WTC11 (cell line): ENCODE measurements around the gene EIF3K. TPM values are rescaled to one million over a fixed set of nuclear protein-coding genes. Genes with fewer than 3 reads are reported as not detected.

ENCODE experiments used
- ATAC-seq: fragments of 200-7000 bp; cut with Tn5 transposase; 2 replicates; pipeline ENCODE4 v1.10.0; 2021; ENCODE audit warnings: mild to moderate bottlenecking, moderate library complexity
- CTCF ChIA-PET: fragments of 300-600 bp; sonication (Branson Sonifier 250); formaldehyde crosslinking; loops from one replicate; lab custom pipeline; 2021; ENCODE audit warnings: antibody characterized with exemption; lab: Charles Lee
- POLR2A ChIA-PET: fragments of 350-600 bp; sonication (Branson Sonifier 250); formaldehyde crosslinking; loops from one replicate; lab custom pipeline; 2021; ENCODE audit warnings: antibody characterized with exemption; lab: Charles Lee
- DNase-seq: peaks from one replicate; pipeline ENCODE4 v3.0.0; 2021; ENCODE audit warnings: low spot score
- H3K27ac Mint-ChIP-seq: 2 replicates; pipeline ENCODE4 v1.8.0; 2021; ENCODE audit warnings: mixed read lengths
- H3K27me3 Mint-ChIP-seq: 2 replicates; pipeline ENCODE4 v1.8.0; 2021; ENCODE audit warnings: low read depth, mild to moderate bottlenecking, moderate library complexity, mixed read lengths
- H3K36me3 Mint-ChIP-seq: 2 replicates; pipeline ENCODE4 v1.8.0; 2021; ENCODE audit warnings: mixed read lengths
- H3K4me1 Mint-ChIP-seq: 2 replicates; pipeline ENCODE4 v1.8.0; 2022; ENCODE audit warnings: mixed read lengths
- H3K4me3 Mint-ChIP-seq: 2 replicates; pipeline ENCODE4 v1.8.0; 2021; ENCODE audit warnings: mild to moderate bottlenecking, moderate library complexity, mixed read lengths
- H3K9me3 Mint-ChIP-seq: 2 replicates; pipeline ENCODE4 v1.8.0; 2021; ENCODE audit warnings: mixed read lengths
- AR ChIP-seq: fragments of 250-450 bp; sonication (Bioruptor Pico); IDR thresholded peaks from 2 replicates; pipeline ENCODE4 v1.9.0; 2021; ENCODE audit warnings: mild to moderate bottlenecking
- ATF1 ChIP-seq: sonication (generic); formaldehyde crosslinking; IDR thresholded peaks from 2 replicates; pipeline ENCODE4 v1.8.1; 2023; ENCODE audit warnings: mild to moderate bottlenecking, moderate library complexity, missing genetic modification reagents
- ATF6 ChIP-seq: sonication (generic); formaldehyde crosslinking; IDR thresholded peaks from 2 replicates; pipeline ENCODE4 v1.8.1; 2023; ENCODE audit warnings: mild to moderate bottlenecking, missing genetic modification reagents
- CREB1 ChIP-seq: sonication (generic); formaldehyde crosslinking; IDR thresholded peaks from 2 replicates; pipeline ENCODE4 v1.8.0; 2023; ENCODE audit warnings: mild to moderate bottlenecking, missing genetic modification reagents
- ESRRA ChIP-seq: sonication (generic); formaldehyde crosslinking; IDR thresholded peaks from 2 replicates; pipeline ENCODE4 v1.8.1; 2022; ENCODE audit warnings: mild to moderate bottlenecking, missing genetic modification reagents, borderline replicate concordance
- ETV6 ChIP-seq: sonication (generic); formaldehyde crosslinking; IDR thresholded peaks from 2 replicates; pipeline ENCODE4 v1.8.1; 2022; ENCODE audit warnings: mild to moderate bottlenecking, missing genetic modification reagents
- JUN ChIP-seq: sonication (generic); formaldehyde crosslinking; IDR thresholded peaks from 2 replicates; pipeline ENCODE4 v1.8.0; 2023; ENCODE audit warnings: mild to moderate bottlenecking, missing genetic modification reagents
- KAT7 ChIP-seq: sonication (generic); formaldehyde crosslinking; IDR thresholded peaks from 2 replicates; pipeline ENCODE4 v1.8.1; 2023; ENCODE audit warnings: missing genetic modification reagents, mild to moderate bottlenecking, borderline replicate concordance
- MLX ChIP-seq: sonication (generic); formaldehyde crosslinking; IDR thresholded peaks from 2 replicates; pipeline ENCODE4 v1.8.1; 2023; ENCODE audit warnings: mild to moderate bottlenecking, missing genetic modification reagents, moderate library complexity
- NFATC4 ChIP-seq: fragments of 250-450 bp; sonication (Bioruptor Pico); IDR thresholded peaks from 2 replicates; pipeline ENCODE4 v1.9.0; 2021; ENCODE audit warnings: mild to moderate bottlenecking
- OVOL2 ChIP-seq: fragments of 250-450 bp; sonication (Bioruptor Pico); IDR thresholded peaks from 2 replicates; pipeline ENCODE4 v1.9.0; 2021; ENCODE audit warnings: mild to moderate bottlenecking, borderline replicate concordance
- PRRX2 ChIP-seq: fragments of 250-450 bp; sonication (Bioruptor Pico); IDR thresholded peaks from 2 replicates; pipeline ENCODE4 v1.8.0; 2021; ENCODE audit warnings: mild to moderate bottlenecking
- RELA ChIP-seq: sonication (generic); formaldehyde crosslinking; IDR thresholded peaks from 2 replicates; pipeline ENCODE4 v1.8.1; 2022; ENCODE audit warnings: missing genetic modification reagents, mild to moderate bottlenecking, borderline replicate concordance
- SMAD4 ChIP-seq: sonication (generic); formaldehyde crosslinking; IDR thresholded peaks from 2 replicates; pipeline ENCODE4 v1.8.0; 2022; ENCODE audit warnings: mild to moderate bottlenecking, missing genetic modification reagents
- SP1 ChIP-seq: sonication (generic); formaldehyde crosslinking; conservative IDR thresholded peaks from 2 replicates; pipeline ENCODE4 v1.8.1; 2022; ENCODE audit warnings: missing genetic modification reagents
- TCF7 ChIP-seq: sonication (generic); formaldehyde crosslinking; IDR thresholded peaks from 2 replicates; pipeline ENCODE4 v1.8.0; 2022; ENCODE audit warnings: mild to moderate bottlenecking, low read depth, missing genetic modification reagents, moderate library complexity
- ZNF263 ChIP-seq: sonication (generic); formaldehyde crosslinking; IDR thresholded peaks from 2 replicates; pipeline ENCODE4 v1.8.1; 2022; ENCODE audit warnings: low read depth, mild to moderate bottlenecking, moderate library complexity, missing genetic modification reagents
- ZNF317 ChIP-seq: sonication (generic); formaldehyde crosslinking; IDR thresholded peaks from 2 replicates; pipeline ENCODE4 v1.8.1; 2023; ENCODE audit warnings: low read depth, mild to moderate bottlenecking, moderate library complexity, missing genetic modification reagents, borderline replicate concordance
- ZNF423 ChIP-seq: fragments of 250-450 bp; sonication (Bioruptor Pico); IDR thresholded peaks from 2 replicates; pipeline ENCODE4 v2.1.2; 2022; ENCODE audit warnings: mild to moderate bottlenecking, moderate library complexity
- ZNF671 ChIP-seq: fragments of 250-450 bp; sonication (Bioruptor Pico); IDR thresholded peaks from 2 replicates; pipeline ENCODE4 v1.8.0; 2021; ENCODE audit warnings: mild to moderate bottlenecking
- total RNA-seq: library from RNA; stranded (reverse); gene quantifications from 3 replicates; pipeline ENCODE4 v1.2.3, GENCODE V29; 2021
- TF ChIP-seq, protein P1 (sequence below): sonication (generic); formaldehyde crosslinking; IDR thresholded peaks from 2 replicates; pipeline ENCODE4 v1.8.0; 2022; ENCODE audit warnings: missing genetic modification reagents
- TF ChIP-seq, protein P2 (sequence below): fragments of 250-450 bp; sonication (Bioruptor Pico); IDR thresholded peaks from 2 replicates; pipeline ENCODE4 v1.9.0; 2021; ENCODE audit warnings: mild to moderate bottlenecking, borderline replicate concordance

Gene EIF3K
- total RNA-seq, 1 experiment from 2014 or later: 416 TPM

DNA sequence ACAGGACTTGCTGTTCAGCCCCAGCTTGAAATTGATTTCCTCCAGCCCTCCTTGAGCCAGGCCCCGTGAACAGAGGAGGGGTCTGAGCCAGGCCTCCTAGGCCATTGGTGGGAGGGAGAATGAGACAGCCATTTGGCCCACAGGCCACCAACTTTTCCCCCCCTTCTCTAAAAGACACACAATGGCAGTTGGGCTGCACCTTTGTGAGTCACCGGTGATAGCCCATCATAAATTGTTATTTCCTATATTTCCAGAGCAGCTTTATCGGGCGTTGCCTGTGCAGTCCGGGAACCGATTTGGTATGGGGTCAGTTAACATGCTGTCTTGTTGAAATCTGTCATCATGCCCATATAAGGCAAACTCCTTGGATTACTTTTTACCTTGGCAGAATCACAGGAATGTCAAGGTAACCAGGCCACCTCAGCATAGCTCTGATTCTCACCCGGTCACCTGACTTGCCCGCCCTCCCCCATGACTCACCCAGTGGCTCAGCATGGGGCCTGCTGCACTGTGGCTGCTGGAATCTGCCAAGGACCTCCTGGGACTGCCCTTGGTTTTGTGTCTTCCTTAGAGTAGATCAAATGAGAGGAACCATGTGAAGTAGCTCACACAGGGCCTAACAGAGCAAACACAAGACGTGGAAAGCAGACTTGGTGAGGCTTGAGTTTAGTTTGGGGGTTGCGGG, 64.5 kb downstream of the EIF3K start (continued):
- no peak for TF ChIP-seq TCF7
- TF ChIP-seq RELA: no peak
- TF ChIP-seq ATF1: no peak
- no peak for TF ChIP-seq ZNF317 (CRISPR knock-in tag)
- no peak for TF ChIP-seq NFATC4 (CRISPR knock-in tag)
- no peak for TF ChIP-seq OVOL2 (CRISPR knock-in tag)
- TF ChIP-seq KAT7 (CRISPR knock-in tag): no peak
- no peak for TF ChIP-seq MLX (CRISPR knock-in tag)
- TF ChIP-seq JUN (CRISPR knock-in tag): 0 out of 2 replicates have a peak, but pooled peaks have one; percentile 26
- TF ChIP-seq ZNF263 (CRISPR knock-in tag): no peak
- no peak for TF ChIP-seq CREB1 (CRISPR knock-in tag)
- TF ChIP-seq ZNF671 (CRISPR knock-in tag): no peak
- peak; percentile 83 for TF ChIP-seq ZNF423 (CRISPR knock-in tag)
- TF ChIP-seq ATF6 (CRISPR knock-in tag): no peak
- TF ChIP-seq, all 79 proteins: peak for 8

GRCh38 chr19:38684078-38684861, 65.3 kb downstream of the EIF3K start:
- Mint-ChIP-seq H3K27me3 (no peaks in the 10 kb centered on the region), H3K4me3 (no peak overlapping the region), H3K9me3 (peaks cover 9% of the 10 kb centered on the region), H3K36me3 (peaks cover 31% of the 10 kb centered on the region), H3K4me1 (peaks cover 82% of the 10 kb centered on the region), H3K27ac (peak overlapping the region; percentile 99)
- ChIA-PET POLR2A (interaction anchor here (0.9 to 2.2 kb wide), 6 partner anchors 9 to 36 kb away, joined by 3 to 23 read pairs (median 4); partner anchors contain the start of gene ACTN4), CTCF (interaction anchor here (0.5 to 2.6 kb wide), 6 partner anchors 10 to 50 kb away, joined by 3 to 20 read pairs (median 8); partner anchors contain the start of gene ACTN4)
- DNase-seq (no peak), ATAC-seq (no peak)
- TF ChIP-seq AR (CRISPR knock-in tag) (0 out of 2 replicates have a peak, but pooled peaks have one; percentile 71), SP1 (CRISPR knock-in tag) (0 out of 2 replicates have a peak, but pooled peaks have one; percentile 13), SMAD4 (no peak), ESRRA (CRISPR knock-in tag) (no peak), PRRX2 (CRISPR knock-in tag) (no peak), ETV6 (CRISPR knock-in tag) (no peak), CREB1 (CRISPR knock-in tag) (no peak), ZNF317 (CRISPR knock-in tag) (no peak)
- TF ChIP-seq, protein P1, sequence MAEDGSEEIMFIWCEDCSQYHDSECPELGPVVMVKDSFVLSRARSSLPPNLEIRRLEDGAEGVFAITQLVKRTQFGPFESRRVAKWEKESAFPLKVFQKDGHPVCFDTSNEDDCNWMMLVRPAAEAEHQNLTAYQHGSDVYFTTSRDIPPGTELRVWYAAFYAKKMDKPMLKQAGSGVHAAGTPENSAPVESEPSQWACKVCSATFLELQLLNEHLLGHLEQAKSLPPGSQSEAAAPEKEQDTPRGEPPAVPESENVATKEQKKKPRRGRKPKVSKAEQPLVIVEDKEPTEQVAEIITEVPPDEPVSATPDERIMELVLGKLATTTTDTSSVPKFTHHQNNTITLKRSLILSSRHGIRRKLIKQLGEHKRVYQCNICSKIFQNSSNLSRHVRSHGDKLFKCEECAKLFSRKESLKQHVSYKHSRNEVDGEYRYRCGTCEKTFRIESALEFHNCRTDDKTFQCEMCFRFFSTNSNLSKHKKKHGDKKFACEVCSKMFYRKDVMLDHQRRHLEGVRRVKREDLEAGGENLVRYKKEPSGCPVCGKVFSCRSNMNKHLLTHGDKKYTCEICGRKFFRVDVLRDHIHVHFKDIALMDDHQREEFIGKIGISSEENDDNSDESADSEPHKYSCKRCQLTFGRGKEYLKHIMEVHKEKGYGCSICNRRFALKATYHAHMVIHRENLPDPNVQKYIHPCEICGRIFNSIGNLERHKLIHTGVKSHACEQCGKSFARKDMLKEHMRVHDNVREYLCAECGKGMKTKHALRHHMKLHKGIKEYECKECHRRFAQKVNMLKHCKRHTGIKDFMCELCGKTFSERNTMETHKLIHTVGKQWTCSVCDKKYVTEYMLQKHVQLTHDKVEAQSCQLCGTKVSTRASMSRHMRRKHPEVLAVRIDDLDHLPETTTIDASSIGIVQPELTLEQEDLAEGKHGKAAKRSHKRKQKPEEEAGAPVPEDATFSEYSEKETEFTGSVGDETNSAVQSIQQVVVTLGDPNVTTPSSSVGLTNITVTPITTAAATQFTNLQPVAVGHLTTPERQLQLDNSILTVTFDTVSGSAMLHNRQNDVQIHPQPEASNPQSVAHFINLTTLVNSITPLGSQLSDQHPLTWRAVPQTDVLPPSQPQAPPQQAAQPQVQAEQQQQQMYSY (CRISPR knock-in tag): 0 out of 2 replicates have a peak, but pooled peaks have one; percentile 4
- TF ChIP-seq, protein P2, sequence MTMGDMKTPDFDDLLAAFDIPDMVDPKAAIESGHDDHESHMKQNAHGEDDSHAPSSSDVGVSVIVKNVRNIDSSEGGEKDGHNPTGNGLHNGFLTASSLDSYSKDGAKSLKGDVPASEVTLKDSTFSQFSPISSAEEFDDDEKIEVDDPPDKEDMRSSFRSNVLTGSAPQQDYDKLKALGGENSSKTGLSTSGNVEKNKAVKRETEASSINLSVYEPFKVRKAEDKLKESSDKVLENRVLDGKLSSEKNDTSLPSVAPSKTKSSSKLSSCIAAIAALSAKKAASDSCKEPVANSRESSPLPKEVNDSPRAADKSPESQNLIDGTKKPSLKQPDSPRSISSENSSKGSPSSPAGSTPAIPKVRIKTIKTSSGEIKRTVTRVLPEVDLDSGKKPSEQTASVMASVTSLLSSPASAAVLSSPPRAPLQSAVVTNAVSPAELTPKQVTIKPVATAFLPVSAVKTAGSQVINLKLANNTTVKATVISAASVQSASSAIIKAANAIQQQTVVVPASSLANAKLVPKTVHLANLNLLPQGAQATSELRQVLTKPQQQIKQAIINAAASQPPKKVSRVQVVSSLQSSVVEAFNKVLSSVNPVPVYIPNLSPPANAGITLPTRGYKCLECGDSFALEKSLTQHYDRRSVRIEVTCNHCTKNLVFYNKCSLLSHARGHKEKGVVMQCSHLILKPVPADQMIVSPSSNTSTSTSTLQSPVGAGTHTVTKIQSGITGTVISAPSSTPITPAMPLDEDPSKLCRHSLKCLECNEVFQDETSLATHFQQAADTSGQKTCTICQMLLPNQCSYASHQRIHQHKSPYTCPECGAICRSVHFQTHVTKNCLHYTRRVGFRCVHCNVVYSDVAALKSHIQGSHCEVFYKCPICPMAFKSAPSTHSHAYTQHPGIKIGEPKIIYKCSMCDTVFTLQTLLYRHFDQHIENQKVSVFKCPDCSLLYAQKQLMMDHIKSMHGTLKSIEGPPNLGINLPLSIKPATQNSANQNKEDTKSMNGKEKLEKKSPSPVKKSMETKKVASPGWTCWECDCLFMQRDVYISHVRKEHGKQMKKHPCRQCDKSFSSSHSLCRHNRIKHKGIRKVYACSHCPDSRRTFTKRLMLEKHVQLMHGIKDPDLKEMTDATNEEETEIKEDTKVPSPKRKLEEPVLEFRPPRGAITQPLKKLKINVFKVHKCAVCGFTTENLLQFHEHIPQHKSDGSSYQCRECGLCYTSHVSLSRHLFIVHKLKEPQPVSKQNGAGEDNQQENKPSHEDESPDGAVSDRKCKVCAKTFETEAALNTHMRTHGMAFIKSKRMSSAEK (CRISPR knock-in tag): no peak
